HG03460 (cell line): ENCODE data around the gene NTN1.
"Not testable (repeated sequence)": the region's sequence is repeated elsewhere in the genome, so short reads cannot be mapped to it uniquely, and the experiment has no call there.

Source experiments
- ATAC-seq: cut with Tn5 transposase; IDR thresholded peaks from one replicate; pipeline ENCODE4 v1.9.1; 2021; ENCODE audit not compliant: unreplicated experiment

The NTN1 gene

DNA sequence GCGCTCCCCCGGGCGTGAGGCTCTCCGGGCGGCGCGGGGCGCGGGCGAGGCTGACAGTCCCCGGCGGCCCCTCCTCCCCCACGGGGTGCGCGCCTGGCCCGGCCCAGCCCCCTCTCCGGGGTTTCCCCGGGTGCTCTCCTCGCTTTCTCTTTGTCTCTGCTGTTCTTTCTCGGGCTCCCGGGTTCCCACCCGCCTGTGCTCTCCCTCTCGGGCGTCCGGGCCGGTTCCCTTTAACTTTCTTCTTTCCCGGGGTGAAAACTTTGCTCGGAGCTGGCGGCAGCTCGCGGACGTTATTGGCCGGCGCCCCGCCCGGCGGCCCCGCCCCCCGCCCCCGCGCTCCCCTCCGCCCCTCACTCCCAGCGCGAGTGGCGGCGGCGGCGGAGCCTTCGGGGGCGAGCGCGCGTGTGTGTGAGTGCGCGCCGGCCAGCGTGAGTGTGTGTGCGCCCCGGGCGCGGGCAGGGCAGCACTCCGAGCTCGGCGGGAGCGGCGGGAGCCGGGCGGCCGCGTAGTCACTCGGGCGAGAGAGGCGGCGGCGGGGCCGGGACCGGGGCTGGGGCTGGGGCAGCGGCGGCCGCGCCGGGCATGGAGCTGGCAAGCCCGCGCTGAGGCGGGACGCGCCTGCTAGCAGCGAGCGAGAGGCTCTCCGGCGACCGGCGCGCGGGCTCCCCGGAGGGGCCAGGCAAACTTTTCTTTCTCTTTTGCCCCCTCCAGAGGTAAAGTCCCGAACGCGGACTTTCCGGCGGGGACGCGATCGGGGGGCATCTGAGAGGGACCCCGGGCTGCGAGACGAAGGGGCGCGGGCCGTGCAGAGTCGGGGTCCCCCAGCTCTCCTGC, at the start of gene NTN1:
TSS of gene NTN1 (plus strand) at position 353 of the 834 bp plus-strand sequence. CDS start 864 bp downstream, outside the sequence.
- ATAC-seq: no peak

GRCh38 chr17:8975091-8975725, 46.1 kb upstream of the NTN1 start:
- ATAC-seq: no peak

DNA sequence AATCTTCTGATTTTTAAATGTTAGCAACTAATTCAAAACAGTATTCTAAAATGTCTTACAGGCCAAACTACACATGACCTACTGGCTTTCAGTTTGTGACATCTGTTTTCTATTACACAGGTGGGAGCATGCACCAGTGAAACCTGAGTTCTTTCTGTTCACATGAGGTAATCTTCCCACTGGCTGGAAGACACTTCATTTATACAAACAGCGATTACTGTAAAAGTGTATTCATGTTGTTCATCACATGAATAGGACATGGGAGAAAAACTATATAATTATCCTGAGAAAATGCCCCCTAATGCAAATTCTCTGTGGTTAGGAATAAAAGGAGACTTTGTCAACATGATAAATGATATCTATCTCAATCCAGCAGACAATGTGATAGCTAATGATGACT, 44.7 kb upstream of the NTN1 start:
- peak; percentile 64 for ATAC-seq

GRCh38 chr17:8979715-8980114, 41.6 kb upstream of the NTN1 start:
- no peak for ATAC-seq

GRCh38 chr17:8981443-8981842, 39.9 kb upstream of the NTN1 start:
- no peak for ATAC-seq

DNA sequence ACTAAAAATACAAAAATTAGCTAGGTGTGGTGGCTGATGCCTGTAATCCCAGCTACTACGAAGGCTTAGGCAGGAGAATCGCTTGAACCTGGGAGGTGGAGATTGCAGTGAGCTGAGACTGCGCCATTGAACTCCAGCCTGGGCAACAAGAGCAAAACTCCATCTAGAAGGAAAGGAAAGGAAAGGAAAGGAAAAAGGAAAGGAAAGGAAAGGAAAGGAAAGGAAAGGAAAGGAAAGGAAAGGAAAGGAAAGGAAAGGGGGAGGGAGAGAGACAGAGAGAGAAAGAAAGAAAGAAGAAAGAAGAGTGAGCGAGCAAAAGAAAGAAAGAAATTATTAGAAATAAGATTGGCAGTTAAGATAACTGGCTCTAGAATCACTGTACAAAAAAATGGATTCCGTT, 37.1 kb upstream of the NTN1 start:
- not testable (repeated sequence) for ATAC-seq

DNA sequence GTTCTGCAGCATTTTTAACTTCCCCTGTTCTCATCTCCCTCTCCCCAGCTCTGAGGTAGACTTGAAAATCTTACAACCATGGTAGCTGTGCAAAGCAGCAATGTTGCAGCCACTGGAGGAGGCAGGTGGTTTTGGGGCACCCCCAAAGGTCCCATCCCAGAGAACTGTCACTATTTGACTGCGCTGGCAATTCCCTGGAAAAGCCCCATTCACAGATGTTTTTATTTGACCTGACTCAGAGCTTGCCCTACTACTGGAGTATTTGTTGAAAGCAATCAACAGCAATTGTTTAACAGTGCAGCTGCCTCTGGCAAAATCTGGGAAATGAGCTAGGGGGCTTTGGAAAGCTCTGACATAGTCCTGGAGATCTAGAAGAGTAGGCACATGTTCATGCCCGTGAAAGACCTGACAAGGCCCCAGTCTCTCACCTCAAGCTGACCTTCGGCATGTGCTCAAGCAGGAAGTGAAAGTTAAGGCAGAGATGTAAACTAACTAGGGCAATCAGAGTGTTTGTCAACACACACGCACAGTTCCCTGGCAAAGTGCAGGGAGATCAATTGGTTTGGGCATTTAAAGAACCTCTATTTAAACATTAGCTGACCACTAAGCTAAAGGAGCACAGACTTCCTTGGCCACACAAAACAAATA, 36.1 kb upstream of the NTN1 start:
- ATAC-seq: no peak

DNA sequence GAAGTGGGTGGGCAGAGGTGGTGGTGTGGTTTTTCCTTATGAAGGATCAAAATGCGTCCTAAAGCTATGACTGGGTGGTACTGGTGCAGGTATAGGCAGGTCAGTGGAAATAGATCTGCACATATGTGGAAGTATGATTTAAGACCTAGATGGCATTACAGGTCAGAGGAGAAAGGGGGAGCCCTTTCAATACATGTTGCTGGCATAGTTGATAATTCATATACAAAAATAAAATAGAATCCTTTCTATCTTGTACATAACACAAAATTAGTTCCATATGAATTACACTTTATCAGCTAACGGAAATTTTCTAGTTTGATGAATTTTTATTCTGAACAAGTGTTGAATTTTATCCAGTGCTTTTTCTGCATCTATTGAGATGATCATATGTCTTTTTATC, 35.0 kb upstream of the NTN1 start:
- no peak for ATAC-seq

DNA sequence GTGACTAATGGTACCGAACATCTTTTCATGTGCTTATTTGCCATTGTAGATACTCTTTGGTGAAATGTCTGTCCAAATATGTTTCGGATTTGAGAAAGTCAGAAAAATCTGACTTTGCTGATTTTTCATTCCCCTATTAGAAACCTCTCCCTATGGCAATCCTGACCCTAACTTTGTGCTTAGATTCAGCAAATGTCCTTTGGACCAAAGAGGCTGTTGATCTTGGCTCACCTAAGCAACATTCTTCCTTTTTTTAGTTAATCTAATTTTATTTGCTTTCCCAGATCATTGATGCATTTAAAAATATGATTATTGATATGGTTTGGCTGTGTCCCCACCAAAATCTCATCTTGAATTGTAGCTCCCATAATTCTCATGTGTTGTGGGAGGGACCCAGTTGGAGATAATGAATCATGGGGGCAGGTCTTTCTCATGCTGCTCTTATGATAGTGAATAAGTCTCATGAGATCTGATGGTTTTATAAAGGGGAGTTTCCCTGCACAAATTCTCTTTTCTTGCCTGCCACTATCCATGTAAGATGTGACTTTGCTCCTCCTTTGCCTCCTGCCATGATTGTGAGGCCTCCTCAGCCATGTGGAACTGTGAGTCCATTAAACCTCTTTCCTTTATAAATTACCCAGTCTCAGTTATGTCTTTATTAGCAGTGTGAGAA, 32.9 kb upstream of the NTN1 start:
- not testable (repeated sequence) for ATAC-seq

DNA sequence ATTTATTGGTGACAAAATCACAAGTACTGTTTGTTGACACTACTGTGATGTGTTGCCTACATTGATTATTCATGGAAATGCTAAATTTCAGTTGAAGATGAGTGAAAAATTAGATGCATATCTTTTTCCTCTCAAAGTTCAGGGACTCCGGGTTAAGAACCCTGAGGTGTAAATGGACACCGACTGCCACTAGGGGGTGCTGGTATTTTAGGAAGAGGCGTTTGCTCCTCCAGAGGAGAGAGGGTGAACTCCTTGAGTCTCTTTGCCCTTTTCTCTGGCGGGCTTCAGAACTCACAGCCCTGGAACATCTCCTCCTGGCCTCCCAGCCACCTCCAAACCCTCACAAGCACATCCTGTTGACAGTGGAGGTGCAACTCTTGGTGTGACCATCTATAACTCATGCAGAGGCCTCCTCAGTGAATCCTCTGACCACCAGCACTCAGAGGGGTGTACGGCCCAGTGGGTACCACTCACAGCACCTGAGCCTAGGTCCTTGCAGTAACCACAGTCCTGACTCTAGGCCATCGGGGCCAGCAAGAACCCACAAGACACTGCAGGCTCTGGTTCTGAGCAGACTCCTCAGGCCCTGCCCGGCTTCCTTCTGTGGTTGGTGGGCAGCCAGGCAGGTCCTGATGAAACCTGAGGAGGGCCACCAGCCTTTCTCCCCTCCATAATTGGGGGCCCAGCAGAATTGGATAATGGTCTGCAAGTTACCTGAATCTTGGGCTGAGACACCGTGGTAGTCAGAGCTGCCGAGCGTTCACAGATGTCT, 29.6 kb upstream of the NTN1 start:
- no peak for ATAC-seq

GRCh38 chr17:8994319-8994718, 27.0 kb upstream of the NTN1 start:
- no peak for ATAC-seq

DNA sequence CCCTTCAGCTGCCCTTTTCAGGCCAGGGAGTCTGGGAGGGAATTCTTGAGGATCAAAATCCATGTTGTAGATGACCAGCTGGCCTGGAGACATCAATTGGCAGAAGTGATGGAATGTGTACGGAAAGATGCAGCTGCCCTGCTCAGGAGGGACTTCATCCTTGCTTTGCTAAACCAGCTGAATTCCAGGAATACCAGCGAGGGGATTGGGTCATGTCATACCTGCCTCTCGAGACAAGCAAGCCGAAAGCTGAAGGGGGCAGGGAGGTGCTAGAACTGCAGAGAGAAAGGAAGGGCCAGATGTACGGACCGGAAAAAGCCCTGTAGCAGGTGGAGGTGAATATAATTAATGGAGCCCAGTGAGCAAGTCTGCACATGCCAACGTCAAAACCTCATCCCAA, 25.6 kb upstream of the NTN1 start:
- no peak for ATAC-seq

DNA sequence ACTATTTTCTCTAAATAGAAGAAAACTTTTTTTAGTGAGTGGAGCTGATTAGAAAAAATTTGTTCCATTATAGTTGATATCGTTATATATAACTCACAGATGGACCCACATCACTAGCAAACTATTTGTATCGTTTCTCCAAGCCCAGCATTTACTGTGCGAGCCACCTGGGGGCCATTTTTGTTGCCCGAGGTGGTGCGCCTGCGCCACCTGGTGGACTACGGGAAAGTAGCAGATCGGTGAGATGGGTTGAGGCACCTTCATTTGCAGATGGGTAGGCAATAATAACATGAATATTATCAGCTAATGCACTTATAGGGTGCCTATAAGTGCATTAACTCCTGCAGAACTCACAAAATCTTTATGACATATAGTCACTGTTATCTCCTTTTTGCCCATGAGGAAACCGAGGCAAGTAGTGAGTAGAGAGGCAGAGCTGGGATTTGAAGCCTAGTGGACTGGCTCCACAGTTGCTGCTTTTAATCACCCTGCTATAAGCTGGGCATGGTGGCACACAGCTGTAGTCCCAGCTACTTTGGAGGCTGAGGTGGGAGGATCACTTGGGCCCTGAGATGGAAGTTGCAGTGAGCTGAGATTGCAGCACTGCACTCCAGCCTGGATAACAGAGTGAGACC, 23.2 kb upstream of the NTN1 start:
- ATAC-seq: no peak

- ATAC-seq: no peak
These were observed 19.8 kb upstream of the NTN1 start for GRCh38 chr17:9001559-9001958.

GRCh38 chr17:9002227-9002605, 19.1 kb upstream of the NTN1 start:
- ATAC-seq: no peak

- ATAC-seq: no peak
These were observed 18.5 kb upstream of the NTN1 start for GRCh38 chr17:9002606-9003354.

DNA sequence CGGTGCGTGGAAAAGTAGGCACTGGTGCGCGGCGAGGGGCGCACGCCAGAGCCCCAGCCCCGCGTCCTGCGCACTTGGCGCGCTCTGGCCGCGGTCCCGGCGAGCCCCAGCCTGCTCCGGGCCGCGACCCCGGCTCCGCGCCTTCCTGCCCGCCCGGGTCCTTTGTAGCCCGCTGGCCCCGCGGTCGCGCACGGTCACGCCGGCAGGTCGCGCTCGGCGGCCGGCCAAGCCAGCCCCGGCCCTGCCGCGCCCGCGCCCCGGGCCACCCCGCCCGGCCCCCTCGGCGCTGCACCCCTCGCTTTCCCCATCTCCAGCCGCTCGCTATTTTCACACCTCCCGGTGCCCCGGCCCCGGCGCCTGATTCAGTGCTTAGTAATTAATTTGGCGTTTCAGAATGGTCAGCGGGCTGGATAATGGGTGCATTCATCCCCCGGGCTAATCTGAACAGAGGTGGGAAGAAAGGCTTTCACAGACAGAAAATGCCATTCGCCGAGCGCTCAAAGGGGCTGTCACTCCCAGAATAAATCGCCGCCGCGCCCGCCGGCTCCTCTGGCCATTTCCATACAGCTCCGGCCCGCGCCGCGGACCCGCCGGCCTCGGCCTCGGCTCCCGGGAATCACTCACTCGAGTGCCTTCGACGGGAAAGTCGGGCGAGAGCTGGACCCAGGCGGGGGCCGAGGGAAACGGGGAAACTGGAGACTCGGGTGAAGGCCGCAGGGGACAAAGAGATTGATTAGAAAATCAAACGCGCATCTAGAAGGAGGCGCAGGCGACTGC, 17.8 kb upstream of the NTN1 start:
- no peak for ATAC-seq

- no peak for ATAC-seq
These were observed 17.0 kb upstream of the NTN1 start for GRCh38 chr17:9004132-9004960.
